GM19397 (cell line): ENCODE measurements around the gene ERVK3-1.

ENCODE experiments used
- ATAC-seq: cut with Tn5 transposase; IDR thresholded peaks from one replicate; pipeline ENCODE4 v1.9.1; 2021; ENCODE audit warnings: mild to moderate bottlenecking, moderate library complexity; ENCODE audit not compliant: unreplicated experiment

Gene ERVK3-1

GRCh38 chr19:58357481-58358145, 52.4 kb downstream of the ERVK3-1 start:
- ATAC-seq: no peak

DNA sequence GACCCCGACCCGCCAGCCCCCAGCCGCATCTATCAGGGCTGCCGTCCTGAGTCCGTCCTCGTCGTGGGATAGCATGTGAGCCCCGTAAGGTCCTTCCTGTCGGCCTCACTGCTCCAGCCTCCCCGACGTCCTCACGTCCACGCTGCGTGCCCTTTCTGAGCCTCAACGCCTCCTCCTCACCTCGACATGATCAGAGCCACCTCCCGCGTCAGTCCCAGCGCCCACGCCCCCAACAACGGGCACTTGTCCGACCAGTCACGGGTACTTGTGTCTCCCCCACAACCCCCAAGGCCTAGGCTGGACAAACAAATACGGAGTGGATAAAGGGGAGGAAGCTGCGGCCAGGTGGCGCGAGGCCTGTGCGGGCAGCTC, 56.7 kb downstream of the ERVK3-1 start:
- ATAC-seq: peak; percentile 1

- peak; percentile 89 for ATAC-seq
These were observed 57.3 kb downstream of the ERVK3-1 start, which contains the start of gene ZNF497 for GRCh38 chr19:58362272-58362994. Gene ZNF497 (minus strand): TSS chr19:58362751. CDS start chr19:58357635, 5,116 bp downstream.

- ATAC-seq: no peak
These were observed 59.0 kb downstream of the ERVK3-1 start for GRCh38 chr19:58364146-58364545.
